ENCODE results near the gene MAP3K20.

- TF ChIP-seq NRF1 (conservative IDR thresholded peaks at IDR 0.05; ENCODE audit: low read depth, low read length) (no peak), CTCF (IDR thresholded peaks at IDR 0.05 in 2 of 3, conservative IDR thresholded peaks at IDR 0.05 in 1 of 3; ENCODE audit: control insufficient read depth in 2 of 3, extremely low read depth in 1 of 3, insufficient read depth in 1 of 3, low read depth in 3 of 3, low read length in 3 of 3) (no peak), POLR2A (IDR thresholded peaks at IDR 0.05; ENCODE audit: low read depth, low read length) (no peak), RAD21 (IDR thresholded peaks at IDR 0.05; ENCODE audit: insufficient read depth, low read depth, low read length) (no peak), SIN3A (IDR thresholded peaks at IDR 0.05; ENCODE audit: low read depth, low read length) (no peak), CEBPB (IDR thresholded peaks at IDR 0.05; ENCODE audit: borderline replicate concordance in 1 of 2, low read depth in 2 of 2, low read length in 2 of 2) (no peak)
Observed at GRCh38 chr2:173185437-173185836, 109.8 kb downstream of the MAP3K20 start.
